HUES64 (cell line): ENCODE measurements around the gene ING5.

ENCODE experiments used
- H3K27ac ChIP-seq: 2 replicates; pipeline ENCODE4 v1.7.0; 2013; ENCODE audit warnings: low read depth, low read length, inconsistent platforms
- H3K27me3 ChIP-seq: 2 replicates; pipeline ENCODE4 v1.6.1; 2013; ENCODE audit warnings: mild to moderate bottlenecking, low read length; ENCODE audit not compliant: insufficient read depth
- H3K36me3 ChIP-seq: 2 replicates; pipeline ENCODE4 v1.6.1; 2013; ENCODE audit warnings: mild to moderate bottlenecking, low read length; ENCODE audit not compliant: insufficient read depth
- H3K4me1 ChIP-seq: 2 replicates; pipeline ENCODE4 v1.6.1; 2013; ENCODE audit warnings: mild to moderate bottlenecking, low read length, moderate library complexity; ENCODE audit not compliant: insufficient read depth
- H3K4me3 ChIP-seq: 2 replicates; pipeline ENCODE4 v1.5.1; 2013; ENCODE audit warnings: mild to moderate bottlenecking, low read length, moderate library complexity
- H3K9ac ChIP-seq: 2 replicates; pipeline ENCODE4 v1.6.1; 2013; ENCODE audit warnings: mild to moderate bottlenecking, low read depth, low read length
- H3K9me3 ChIP-seq: 2 replicates; pipeline ENCODE4 v1.6.1; 2013; ENCODE audit warnings: low read depth, low read length; ENCODE audit not compliant: insufficient read depth
- WGBS: fragments of 150-250, 120-280 bp; methylation state at CpG from one replicate; pipeline ENCODE4 v1.1.7; 2013; ENCODE audit warnings: missing lambda C conversion rate; 5-methylcytosine and 5-hydroxymethylcytosine counted together

Gene ING5

GRCh38 chr2:241719093-241719492, 17.3 kb downstream of the ING5 start:
- no peak overlapping the region for H3K4me3 ChIP-seq
- no peaks in the 10 kb centered on the region for H3K27me3 ChIP-seq
- H3K27ac ChIP-seq, result no peak overlapping the region
- no peaks in the 10 kb centered on the region for H3K4me1 ChIP-seq
- H3K9ac ChIP-seq, result no peak overlapping the region
- H3K36me3 ChIP-seq, result peaks cover 88% of the 10 kb centered on the region
- WGBS, result 95% methylated on average over 16 of the region's 16 CpGs
- peaks cover 13% of the 10 kb centered on the region for H3K9me3 ChIP-seq

GRCh38 chr2:241720099-241720498, 18.3 kb downstream of the ING5 start:
- Histone ChIP-seq H3K27me3 (no peaks in the 10 kb centered on the region), H3K4me1 (no peaks in the 10 kb centered on the region), H3K9me3 (peaks cover 13% of the 10 kb centered on the region), H3K27ac (no peak overlapping the region), H3K9ac (no peak overlapping the region), H3K36me3 (peaks cover 80% of the 10 kb centered on the region), H3K4me3 (no peak overlapping the region)
- 96% methylated on average over 19 of the region's 19 CpGs for WGBS

DNA sequence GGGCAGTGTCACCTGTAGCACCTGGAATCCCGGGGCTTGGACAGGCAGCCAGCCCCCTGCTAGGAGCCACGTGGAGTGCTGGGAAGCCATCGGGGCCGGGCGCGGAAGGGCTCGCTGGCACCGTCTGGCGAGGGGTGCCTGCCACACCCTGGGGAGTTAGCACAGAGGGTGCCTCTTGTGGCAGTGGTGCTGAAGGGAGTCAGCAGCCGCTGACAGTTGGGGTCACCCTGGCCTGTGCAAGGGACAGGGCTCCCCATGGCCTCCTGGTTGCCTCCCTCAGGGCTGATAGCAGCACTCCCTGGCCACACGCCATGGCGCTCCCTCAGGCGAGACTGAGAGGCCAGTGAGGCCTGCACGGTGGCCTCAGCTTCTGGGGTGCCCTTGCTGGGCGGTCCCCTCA, 18.7 kb downstream of the ING5 start:
- Histone ChIP-seq H3K27me3 (no peaks in the 10 kb centered on the region), H3K9ac (no peak overlapping the region), H3K36me3 (peaks cover 79% of the 10 kb centered on the region), H3K4me1 (no peaks in the 10 kb centered on the region), H3K27ac (no peak overlapping the region), H3K4me3 (no peak overlapping the region), H3K9me3 (peaks cover 13% of the 10 kb centered on the region)
- WGBS, result 94% methylated on average over 15 of the region's 15 CpGs

DNA sequence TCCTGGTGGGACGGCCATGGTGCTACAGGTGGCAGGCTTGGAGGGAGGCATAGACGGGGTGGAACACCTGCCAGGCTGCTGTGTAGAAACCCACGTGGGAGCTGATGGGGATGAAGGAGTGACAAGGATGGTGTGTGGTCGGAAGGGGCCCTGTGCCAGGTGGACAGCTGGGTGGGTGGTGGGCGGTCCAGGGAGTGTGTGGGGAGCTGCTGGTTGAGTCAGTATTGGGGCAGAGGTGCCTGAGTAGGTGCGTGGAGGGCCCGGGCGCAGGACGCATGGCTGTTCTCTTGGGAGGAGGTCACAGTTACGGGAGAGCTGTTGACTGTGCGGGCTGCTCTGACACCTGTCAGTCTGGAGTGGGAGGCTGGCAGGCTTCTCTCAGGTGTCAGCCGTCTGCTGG, 20.0 kb downstream of the ING5 start:
- no peaks in the 10 kb centered on the region for H3K27me3 ChIP-seq
- H3K9ac ChIP-seq, result no peak overlapping the region
- H3K27ac ChIP-seq, result no peak overlapping the region
- H3K36me3 ChIP-seq, result peaks cover 72% of the 10 kb centered on the region
- peaks cover 13% of the 10 kb centered on the region for H3K9me3 ChIP-seq
- H3K4me1 ChIP-seq, result no peaks in the 10 kb centered on the region
- H3K4me3 ChIP-seq, result no peak overlapping the region
- WGBS, result 87% methylated on average over 12 of the region's 12 CpGs

GRCh38 chr2:241722896-241723454, 21.1 kb downstream of the ING5 start:
- 97% methylated on average over 21 of the region's 21 CpGs for WGBS
- peaks cover 63% of the 10 kb centered on the region for H3K36me3 ChIP-seq

DNA sequence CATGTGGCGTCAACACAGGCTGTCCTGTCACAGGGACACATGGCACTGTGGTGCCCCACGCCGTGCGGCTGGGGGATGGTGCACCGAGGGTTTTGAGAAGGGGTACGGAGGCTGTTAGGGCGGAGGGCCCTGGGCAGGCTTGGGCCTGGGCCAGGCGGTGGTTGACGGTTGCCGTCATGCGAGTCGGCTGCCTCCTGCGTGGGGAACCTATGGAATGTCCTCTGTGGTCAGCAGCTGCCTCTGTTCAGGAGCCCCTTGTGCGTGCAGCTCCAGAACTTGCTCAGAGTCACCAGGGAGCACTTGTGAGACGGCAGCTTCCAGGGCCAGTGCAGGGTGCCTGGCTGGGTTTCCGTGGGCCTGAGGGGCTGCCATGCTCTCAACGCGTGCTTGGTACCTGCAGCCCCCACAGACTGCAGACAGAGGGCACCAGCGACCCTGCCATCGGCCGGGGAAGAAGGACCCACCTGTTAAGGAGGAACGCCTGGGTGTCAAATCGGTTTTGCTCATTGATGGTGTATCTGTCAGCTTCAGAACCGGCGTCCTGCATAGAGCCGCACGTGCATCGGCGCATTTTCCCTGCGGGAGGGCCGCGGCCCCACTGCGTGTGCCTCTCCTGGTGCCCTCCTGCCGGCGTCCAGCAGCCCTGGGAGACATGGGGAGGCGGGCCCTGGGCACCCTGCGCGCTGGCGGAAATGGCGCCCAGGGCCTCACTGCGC, 22.6 kb downstream of the ING5 start:
- no peak overlapping the region for H3K4me3 ChIP-seq
- peaks cover 13% of the 10 kb centered on the region for H3K9me3 ChIP-seq
- no peak overlapping the region for H3K27ac ChIP-seq
- 93% methylated on average over 41 of the region's 41 CpGs for WGBS
- H3K27me3 ChIP-seq, result no peaks in the 10 kb centered on the region
- peaks cover 51% of the 10 kb centered on the region for H3K36me3 ChIP-seq
- H3K9ac ChIP-seq, result no peak overlapping the region
- H3K4me1 ChIP-seq, result no peaks in the 10 kb centered on the region

More at GRCh38 chr2:241722896-241723454, 21.1 kb downstream of the ING5 start:
- H3K4me1 ChIP-seq, result no peaks in the 10 kb centered on the region
- no peak overlapping the region for H3K4me3 ChIP-seq
- no peak overlapping the region for H3K27ac ChIP-seq
- peaks cover 13% of the 10 kb centered on the region for H3K9me3 ChIP-seq
- H3K27me3 ChIP-seq, result no peaks in the 10 kb centered on the region
- H3K9ac ChIP-seq, result no peak overlapping the region

GRCh38 chr2:241724975-241725870, 23.4 kb downstream of the ING5 start:
- Histone ChIP-seq H3K4me3 (no peak overlapping the region), H3K27me3 (no peaks in the 10 kb centered on the region), H3K36me3 (peaks cover 43% of the 10 kb centered on the region), H3K9me3 (peaks cover 13% of the 10 kb centered on the region), H3K4me1 (no peaks in the 10 kb centered on the region), H3K27ac (no peak overlapping the region), H3K9ac (no peak overlapping the region)
- WGBS, result 96% methylated on average over 76 of the region's 76 CpGs

DNA sequence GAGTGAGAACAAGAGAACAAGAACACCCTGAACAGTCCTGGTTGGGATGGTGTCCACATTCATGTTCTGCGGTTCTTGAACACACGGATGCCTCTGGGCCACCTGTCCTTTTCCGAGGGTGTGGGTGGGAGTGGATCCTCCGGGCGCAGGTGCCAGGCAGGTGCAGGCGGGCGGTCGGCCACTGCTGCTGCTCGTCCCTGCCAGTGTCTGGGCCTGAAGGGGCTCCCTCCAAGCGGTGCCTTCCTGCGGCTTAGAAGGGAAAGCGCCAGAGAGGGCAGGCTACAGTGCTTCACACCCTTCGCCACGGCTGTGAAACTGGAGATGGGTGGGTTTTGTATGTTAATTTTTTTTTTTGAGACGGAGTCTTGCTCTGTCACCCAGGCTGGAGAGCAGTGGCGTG, 24.6 kb downstream of the ING5 start:
- no peak overlapping the region for H3K27ac ChIP-seq

DNA sequence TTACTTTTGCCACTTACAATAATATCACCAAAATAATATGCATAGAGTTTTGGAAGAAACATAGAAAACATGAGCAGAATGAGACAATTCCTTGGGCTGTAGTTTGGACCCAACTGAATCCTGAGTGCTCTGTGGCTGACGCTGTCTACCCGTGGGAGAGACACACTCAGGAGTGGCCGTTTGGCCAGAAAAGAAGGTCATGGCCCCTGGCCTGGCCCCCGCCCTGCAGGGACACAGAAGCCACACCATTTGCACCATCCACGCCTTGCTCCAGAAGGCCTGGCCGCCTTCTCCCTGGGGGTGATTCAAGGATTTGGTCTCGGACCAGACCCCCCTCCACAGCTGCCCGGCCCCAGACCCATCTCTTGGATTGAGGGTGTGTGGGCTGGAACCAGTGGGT, 26.2 kb downstream of the ING5 start:
- no peak overlapping the region for H3K9ac ChIP-seq
- no peak overlapping the region for H3K27ac ChIP-seq
- H3K36me3 ChIP-seq, result peaks cover 16% of the 10 kb centered on the region
- H3K4me1 ChIP-seq, result no peaks in the 10 kb centered on the region
- peaks cover 5% of the 10 kb centered on the region for H3K9me3 ChIP-seq
- H3K4me3 ChIP-seq, result no peak overlapping the region
- H3K27me3 ChIP-seq, result no peaks in the 10 kb centered on the region
- 95% methylated on average over 8 of the region's 8 CpGs for WGBS

More for the DNA sequence above, 24.6 kb downstream of the ING5 start:
- H3K9ac ChIP-seq, result no peak overlapping the region
- peaks cover 13% of the 10 kb centered on the region for H3K9me3 ChIP-seq
- H3K27me3 ChIP-seq, result no peaks in the 10 kb centered on the region
- WGBS, result 94% methylated on average over 16 of the region's 16 CpGs
- H3K4me1 ChIP-seq, result no peaks in the 10 kb centered on the region
- peaks cover 31% of the 10 kb centered on the region for H3K36me3 ChIP-seq
- no peak overlapping the region for H3K4me3 ChIP-seq

- Histone ChIP-seq H3K9me3 (no peaks in the 10 kb centered on the region; the same call in 1 of the 2 replicates), H3K4me1 (no peaks in the 10 kb centered on the region), H3K27ac (no peak overlapping the region), H3K27me3 (peaks cover 6% of the 10 kb centered on the region), H3K4me3 (no peak overlapping the region), H3K36me3 (peaks cover 10% of the 10 kb centered on the region), H3K9ac (no peak overlapping the region)
- 87% methylated on average over 19 of the region's 19 CpGs for whole genome bisulfite sequencing
Observed at GRCh38 chr2:241728627-241729026, 26.8 kb downstream of the ING5 start.

- Histone ChIP-seq H3K36me3 (peaks cover 4% of the 10 kb centered on the region; the same call in 1 of the 2 replicates), H3K4me1 (no peaks in the 10 kb centered on the region), H3K4me3 (no peak overlapping the region), H3K27me3 (peaks cover 9% of the 10 kb centered on the region), H3K27ac (no peak overlapping the region), H3K9ac (no peak overlapping the region), H3K9me3 (no peaks in the 10 kb centered on the region)
- 90% methylated on average over 6 of the region's 6 CpGs for WGBS
Observed at GRCh38 chr2:241729868-241730267, 28.0 kb downstream of the ING5 start.
